Measurements from ENCODE around the gene CCDC92. TPM values are rescaled to one million over a fixed set of nuclear protein-coding genes. Genes with fewer than 3 reads are reported as not detected.

CCDC92 gene
- total and polyA plus RNA-seq, 2 of the 13 experiments (the other 11 are each of a cell fraction or from before 2014, with no cell fraction given), result 5.4 to 14.7 TPM

- Histone ChIP-seq H3K9me3 (ENCODE audit: low read length) (no peaks in the 10 kb centered on the region), H3K27me3 (ENCODE audit: control insufficient read depth in 1 of 2, insufficient read depth in 2 of 2, low read length in 2 of 2) (no peaks in the 10 kb centered on the region), H3K36me3 (replicated peaks in 1 of 2; ENCODE audit: control insufficient read depth in 1 of 2, insufficient read depth in 2 of 2, low read length in 2 of 2) (peaks cover 2 to 65% of the 10 kb centered on the region in 2 experiments), H2AFZ (ENCODE audit: low read length) (no peak overlapping the region), H4K20me1 (ENCODE audit: insufficient read depth, low read length) (peaks cover 12% of the 10 kb centered on the region), H3K27ac (ENCODE audit: extremely low read length, insufficient read depth, low read length) (peak overlapping the region; percentile 6), H3K4me3 (replicated peaks in 1 of 3; ENCODE audit: insufficient read depth in 1 of 3, low read depth in 2 of 3, low read length in 3 of 3) (no peak overlapping the region), H3K4me1 (ENCODE audit: insufficient read depth, low read length) (peaks cover 50% of the 10 kb centered on the region), H3K4me2 (ENCODE audit: low read depth, low read length) (0 out of 2 replicates have a peak overlapping the region, but pooled peaks have one; percentile 19), H3K79me2 (ENCODE audit: insufficient read depth, low read length) (peaks cover 31% of the 10 kb centered on the region), H3K9ac (ENCODE audit: insufficient read depth, low read depth, low read length) (no peak overlapping the region; the same call in 1 of the 2 replicates)
- TF ChIP-seq ZNF17 (CRISPR knock-in tag; IDR thresholded peaks at IDR 0.05), result no peak
- no peak for TF ChIP-seq RERE (CRISPR knock-in tag; IDR thresholded peaks at IDR 0.05; ENCODE audit: low read depth)
- TF ChIP-seq SIN3B (IDR thresholded peaks at IDR 0.05; ENCODE audit: low read length), result no peak
- TF ChIP-seq HIC2 (CRISPR knock-in tag; IDR thresholded peaks at IDR 0.05; ENCODE audit: low read depth), result no peak
- TF ChIP-seq ZNF18 (CRISPR knock-in tag; IDR thresholded peaks at IDR 0.05; ENCODE audit: insufficient replicate concordance), result no peak
- TF ChIP-seq ZNF251 (CRISPR knock-in tag; IDR thresholded peaks at IDR 0.05), result no peak
- no peak for TF ChIP-seq KDM6A (CRISPR knock-in tag; IDR thresholded peaks at IDR 0.05; ENCODE audit: low read depth)
- no peak for TF ChIP-seq POGZ (CRISPR knock-in tag; IDR thresholded peaks at IDR 0.05)
- TF ChIP-seq ZNF570 (CRISPR knock-in tag; IDR thresholded peaks at IDR 0.05; ENCODE audit: borderline replicate concordance), result no peak
- TF ChIP-seq DPF2 (CRISPR knock-in tag; IDR thresholded peaks at IDR 0.05; ENCODE audit: borderline replicate concordance, low read depth), result no peak
- TF ChIP-seq FIP1L1 (IDR thresholded peaks at IDR 0.05; ENCODE audit: borderline replicate concordance, insufficient read depth, low read depth, low read length), result no peak
- in situ Hi-C loops (cut with HindIII; ENCODE audit: extremely low pct_ligation_motif_present, low pct_unique_long_range_greater_than_20kb) (no loop called here), intact Hi-C loops (cut with micrococcal nuclease; ENCODE audit: unreplicated experiment) (loop anchor here (10.0 kb wide), 1 partner anchor 274 kb away; the partner anchor contains the start of gene ATP6V0A2)
- ATAC-seq (no peak), FAIRE-seq (no peak), DNase-seq (ENCODE audit: low spot score) (no peak)
- ChIA-PET CTCF (ENCODE audit: low intra/inter-chr PET ratio, low total read pairs) (no interaction called here), POLR2A (no interaction called here)
- no TSS peak for BruUV-seq (replicated peaks)
- 91% methylated on average over 5 of the region's 5 CpGs for WGBS (ENCODE audit: low lambda C conversion rate)
Observed at GRCh38 chr12:123989168-123989567, 16.5 kb upstream of the CCDC92 start.

Data from HepG2 (cell line).